Measurements from ENCODE around the gene EDEM3. TPM values are rescaled to one million over a fixed set of nuclear protein-coding genes. Genes with fewer than 3 reads are reported as not detected.

Gene EDEM3
- total and polyA plus RNA-seq, 2 experiments from 2014 or later = 20.8 to 41.4 TPM

DNA sequence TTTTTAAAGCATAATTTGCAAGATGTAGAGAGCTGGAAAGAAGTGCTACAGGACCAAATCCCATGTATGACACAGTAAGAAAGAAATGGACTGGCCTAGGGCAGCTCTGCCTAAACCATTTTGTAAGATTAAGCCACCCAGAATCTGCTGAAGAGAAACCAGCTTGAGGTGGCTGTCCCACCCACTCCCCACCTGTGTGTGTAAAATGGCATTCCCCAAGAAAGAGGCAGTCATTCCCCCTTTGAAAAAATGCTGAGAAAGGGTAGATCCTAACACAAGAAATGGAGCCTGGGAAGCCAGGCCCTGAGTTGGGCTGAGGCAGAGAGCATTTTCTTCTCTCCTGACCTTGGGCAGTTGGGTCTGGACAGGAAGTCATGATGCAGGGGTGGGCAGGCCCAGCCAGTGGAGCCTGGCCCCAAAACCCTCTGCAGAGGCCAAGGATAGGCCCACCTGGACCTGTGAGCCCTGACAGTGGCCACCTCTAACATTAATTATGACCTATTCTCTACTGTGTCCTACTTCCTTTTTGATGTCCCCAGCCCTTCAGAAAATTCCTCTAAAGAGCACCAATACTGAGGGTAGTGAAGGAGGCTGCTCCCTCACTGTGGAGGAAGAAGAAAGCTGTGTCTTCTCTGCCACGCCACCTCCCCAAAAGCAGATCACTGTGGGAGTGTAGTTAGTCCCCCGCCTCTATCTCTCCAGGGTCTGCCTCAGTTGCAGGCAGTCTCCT, 94.0 kb downstream of the EDEM3 start:
- TF ChIP-seq EZH2 (IDR thresholded peaks at IDR 0.05; ENCODE audit: insufficient read depth, poor library complexity, severe bottlenecking) (no peak), EZH2phosphoT487 (IDR thresholded peaks at IDR 0.05; ENCODE audit: insufficient read depth, low read depth) (no peak)
- in situ Hi-C loops (cut with MboI) = loop anchor here (10.0 to 25.0 kb wide), 4 partner anchors 96 to 576 kb away; partner anchors contain the start of gene C1orf21
- H3K4me1 ChIP-seq (ENCODE audit: insufficient read depth) = no peaks in the 10 kb centered on the region
- no peaks in the 10 kb centered on the region for H3K9me3 ChIP-seq (ENCODE audit: low read depth)
- H3F3A ChIP-seq (ENCODE audit: insufficient read depth) = no peaks in the 10 kb centered on the region
- 82 to 95% methylated on average over 2 of the region's 2 CpGs for WGBS, 2 experiments (ENCODE audit: low coverage in 1 of 2, low lambda C conversion rate in 2 of 2, missing lambda C conversion rate in 2 of 2)
- H3K36me3 ChIP-seq (ENCODE audit: low read depth) = no peaks in the 10 kb centered on the region
- H3K27ac ChIP-seq = no peak overlapping the region
- no peaks in the 10 kb centered on the region for H3K79me2 ChIP-seq (ENCODE audit: insufficient read depth)
- H3K4me3 ChIP-seq = no peak overlapping the region
- no peaks in the 10 kb centered on the region for H3K9me2 ChIP-seq (ENCODE audit: insufficient read depth)
- no peak for DNase-seq
- no peak overlapping the region for H3K4me2 ChIP-seq (ENCODE audit: unreplicated experiment)
- no peak overlapping the region for H2AFZ ChIP-seq
- H3K9ac ChIP-seq = no peak overlapping the region
- peaks cover 8% of the 10 kb centered on the region for H3K27me3 ChIP-seq (replicated peaks; ENCODE audit: insufficient read depth)
- H4K20me1 ChIP-seq (ENCODE audit: insufficient read depth) = no peaks in the 10 kb centered on the region

DNA sequence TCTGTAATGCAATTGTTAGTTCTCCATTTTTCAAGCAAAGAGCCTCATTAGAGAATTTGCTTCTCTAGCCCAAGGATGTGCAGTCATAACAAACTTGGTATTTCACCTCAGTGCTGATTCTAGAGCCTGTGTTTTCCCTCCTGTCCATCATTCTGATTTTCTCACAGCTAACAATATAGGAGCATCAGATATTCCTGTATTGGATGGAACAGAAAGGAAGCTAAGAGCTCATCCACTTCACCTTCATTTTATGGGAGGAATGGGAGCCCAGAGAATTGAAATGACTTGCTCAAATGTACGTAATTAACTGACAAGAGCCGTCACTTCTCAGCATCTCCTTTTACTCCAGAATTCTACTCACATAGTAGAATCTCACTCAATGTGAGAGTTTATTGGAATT, 96.6 kb downstream of the EDEM3 start:
- Histone ChIP-seq H3K79me2 (ENCODE audit: insufficient read depth) (no peaks in the 10 kb centered on the region), H3F3A (ENCODE audit: insufficient read depth) (no peaks in the 10 kb centered on the region), H3K9me2 (ENCODE audit: insufficient read depth) (no peaks in the 10 kb centered on the region), H3K9me3 (ENCODE audit: low read depth) (no peaks in the 10 kb centered on the region), H3K4me1 (ENCODE audit: insufficient read depth) (no peaks in the 10 kb centered on the region), H3K36me3 (ENCODE audit: low read depth) (no peaks in the 10 kb centered on the region), H3K27ac (no peak overlapping the region), H3K4me3 (no peak overlapping the region), H3K4me2 (ENCODE audit: unreplicated experiment) (no peak overlapping the region), H3K27me3 (replicated peaks; ENCODE audit: insufficient read depth) (no peaks in the 10 kb centered on the region), H2AFZ (no peak overlapping the region), H3K9ac (no peak overlapping the region), H4K20me1 (ENCODE audit: insufficient read depth) (no peaks in the 10 kb centered on the region)
- WGBS, 2 experiments (ENCODE audit: low coverage in 1 of 2, low lambda C conversion rate in 2 of 2, missing lambda C conversion rate in 2 of 2) = 90 to 99% methylated on average over 2 of the region's 2 CpGs
- in situ Hi-C loops (cut with MboI) = loop anchor here (25.0 kb wide), 1 partner anchor 421 kb away; no protein-coding TSS in a partner anchor
- DNase-seq = no peak
- TF ChIP-seq EZH2phosphoT487 (IDR thresholded peaks at IDR 0.05; ENCODE audit: insufficient read depth, low read depth) = no peak

DNA sequence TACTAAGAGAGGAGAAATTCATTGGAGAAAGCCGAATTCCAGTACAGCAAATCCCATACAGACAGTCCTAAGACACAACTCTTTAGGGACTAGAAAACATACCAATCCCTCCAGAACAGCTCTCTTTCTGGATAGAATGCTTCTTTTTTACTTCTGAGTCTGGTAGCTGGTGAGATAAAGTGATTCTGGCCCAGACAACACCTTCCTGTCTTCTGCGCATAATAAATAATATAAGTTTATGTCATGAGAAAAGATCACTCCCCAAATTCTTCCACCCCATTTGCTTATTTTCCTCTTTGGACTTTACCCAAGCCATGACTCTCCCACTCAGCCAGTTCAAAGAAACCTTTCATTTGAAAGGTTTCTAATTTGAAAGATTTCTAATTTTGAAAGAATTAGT, 98.4 kb downstream of the EDEM3 start:
- no peaks in the 10 kb centered on the region for H4K20me1 ChIP-seq (ENCODE audit: insufficient read depth)
- no peak overlapping the region for H3K9ac ChIP-seq
- H3K79me2 ChIP-seq (ENCODE audit: insufficient read depth) = no peaks in the 10 kb centered on the region
- TF ChIP-seq EZH2 (IDR thresholded peaks at IDR 0.05; ENCODE audit: insufficient read depth, poor library complexity, severe bottlenecking) (no peak), EZH2phosphoT487 (IDR thresholded peaks at IDR 0.05; ENCODE audit: insufficient read depth, low read depth) (no peak)
- WGBS, 2 experiments (ENCODE audit: low coverage in 1 of 2, low lambda C conversion rate in 2 of 2, missing lambda C conversion rate in 2 of 2) = 59 to 62% methylated on average over 2 of the region's 2 CpGs
- no peak overlapping the region for H3K4me3 ChIP-seq
- no peak overlapping the region for H3K27ac ChIP-seq
- no peaks in the 10 kb centered on the region for H3K4me1 ChIP-seq (ENCODE audit: insufficient read depth)
- H3K9me3 ChIP-seq (ENCODE audit: low read depth) = no peaks in the 10 kb centered on the region
- DNase-seq = no peak
- H3K9me2 ChIP-seq (ENCODE audit: insufficient read depth) = no peaks in the 10 kb centered on the region
- H3K27me3 ChIP-seq (replicated peaks; ENCODE audit: insufficient read depth) = no peaks in the 10 kb centered on the region
- H3K4me2 ChIP-seq (ENCODE audit: unreplicated experiment) = no peak overlapping the region
- no peaks in the 10 kb centered on the region for H3K36me3 ChIP-seq (ENCODE audit: low read depth)
- in situ Hi-C loops (cut with MboI) = loop anchor here (25.0 kb wide), 1 partner anchor 419 kb away; no protein-coding TSS in a partner anchor
- no peak overlapping the region for H2AFZ ChIP-seq
- H3F3A ChIP-seq (ENCODE audit: insufficient read depth) = no peaks in the 10 kb centered on the region

DNA sequence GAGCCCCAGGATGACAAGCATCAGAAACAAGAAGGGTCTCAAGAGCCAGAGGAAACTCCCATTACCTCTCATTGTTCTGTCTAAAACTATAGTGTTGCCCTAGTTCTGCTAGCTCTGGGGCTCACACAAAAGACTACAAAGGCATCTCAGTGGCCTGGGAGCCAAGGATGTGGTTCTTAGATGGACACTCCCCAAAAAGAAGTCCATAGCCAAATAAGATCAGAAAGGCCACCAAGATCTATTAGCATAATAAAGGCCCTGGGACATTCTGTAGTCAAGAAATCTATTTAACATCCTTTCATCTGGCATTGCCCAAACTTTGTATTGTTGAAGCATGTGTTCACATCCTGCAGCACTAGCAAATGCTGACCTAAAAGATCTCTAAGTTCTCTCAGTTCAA, 99.5 kb downstream of the EDEM3 start:
- DNase-seq = no peak
- Histone ChIP-seq H3K79me2 (ENCODE audit: insufficient read depth) (no peaks in the 10 kb centered on the region), H3K27ac (no peak overlapping the region), H3K9me3 (ENCODE audit: low read depth) (no peaks in the 10 kb centered on the region), H3K9me2 (ENCODE audit: insufficient read depth) (no peaks in the 10 kb centered on the region), H3F3A (ENCODE audit: insufficient read depth) (no peaks in the 10 kb centered on the region), H3K4me3 (no peak overlapping the region), H3K27me3 (replicated peaks; ENCODE audit: insufficient read depth) (no peaks in the 10 kb centered on the region), H3K4me1 (ENCODE audit: insufficient read depth) (no peaks in the 10 kb centered on the region), H3K36me3 (ENCODE audit: low read depth) (no peaks in the 10 kb centered on the region), H2AFZ (no peak overlapping the region), H4K20me1 (ENCODE audit: insufficient read depth) (no peaks in the 10 kb centered on the region), H3K4me2 (ENCODE audit: unreplicated experiment) (no peak overlapping the region), H3K9ac (no peak overlapping the region)
- no peak for TF ChIP-seq EZH2phosphoT487 (IDR thresholded peaks at IDR 0.05; ENCODE audit: insufficient read depth, low read depth)
- in situ Hi-C loops (cut with MboI) = loop anchor here (25.0 kb wide), 1 partner anchor 418 kb away; no protein-coding TSS in a partner anchor
